ENCODE data around the gene AKR1A1.
"Not testable (repeated sequence)": the region's sequence is repeated elsewhere in the genome, so short reads cannot be mapped to it uniquely, and the experiment has no call there.

The AKR1A1 gene

DNA sequence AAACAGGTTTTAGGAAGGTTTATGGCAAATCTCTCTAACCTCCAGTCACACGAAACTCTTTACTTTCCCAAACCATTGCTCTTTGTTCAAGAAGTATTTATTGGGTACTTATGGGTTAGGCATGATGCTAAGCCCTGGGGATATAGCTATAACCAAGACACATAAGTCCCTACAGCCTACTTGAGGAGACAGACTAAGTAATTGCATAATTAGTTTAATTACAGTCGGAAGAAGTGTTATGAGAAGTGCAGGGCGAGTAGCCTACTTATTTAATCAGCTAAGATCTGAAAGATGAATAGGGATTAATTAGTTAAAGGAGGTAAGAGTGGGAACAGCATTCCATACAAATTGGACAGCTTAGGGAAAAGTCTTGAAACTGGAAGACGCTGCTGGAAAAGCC lies 20.0 kb downstream of the AKR1A1 start:
- DNase-seq, result no peak

DNA sequence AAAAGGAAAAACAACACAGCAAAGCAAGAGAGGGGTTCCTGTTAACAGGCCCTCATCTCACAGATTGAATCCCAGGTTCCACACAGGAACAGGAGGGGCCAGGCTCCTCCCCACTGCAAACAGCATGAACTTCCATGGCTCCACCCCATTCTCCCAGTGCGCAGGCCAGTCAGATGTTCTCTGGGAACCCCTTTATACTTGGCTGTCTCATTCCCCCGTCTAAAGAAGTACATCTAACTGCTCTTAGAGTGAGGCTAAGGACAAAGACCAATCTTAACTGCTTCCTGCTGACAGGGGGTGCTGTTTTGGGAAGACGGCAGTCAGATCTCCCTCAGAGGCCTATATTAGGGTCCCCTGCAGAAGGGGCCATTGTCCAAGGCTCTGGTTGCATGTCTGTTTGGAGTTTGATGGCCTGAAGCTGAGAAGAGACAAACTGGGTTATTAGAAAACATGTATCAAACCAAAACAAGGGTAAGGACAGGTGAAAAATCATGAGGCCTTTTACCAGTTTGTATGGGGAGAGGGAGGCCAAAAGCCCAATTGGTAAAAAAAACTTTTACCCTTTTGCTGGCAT lies 22.7 kb downstream of the AKR1A1 start:
- no peak for DNase-seq

GRCh38 chr1:45574105-45574626 lies 23.5 kb downstream of the AKR1A1 start:
- no peak for DNase-seq

DNA sequence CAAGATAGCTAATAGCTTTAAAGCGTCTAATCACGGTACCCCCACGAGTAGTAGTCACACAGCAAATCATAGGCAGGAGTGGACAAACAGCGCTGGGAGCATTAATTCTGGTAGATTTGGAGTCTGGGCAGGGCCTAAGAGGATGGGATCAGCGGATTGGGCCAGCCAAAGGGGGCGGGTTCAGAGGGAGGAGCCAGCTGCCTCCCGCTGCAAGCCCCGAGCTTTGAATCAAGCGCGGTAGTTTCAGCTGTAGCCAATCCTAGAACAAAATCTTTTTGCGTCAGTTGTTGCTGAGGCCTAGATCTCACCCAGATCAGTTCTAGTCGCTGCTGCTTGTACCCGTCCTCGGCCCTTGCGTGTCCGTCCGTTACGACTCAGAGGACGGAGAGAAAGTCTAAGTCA lies 32.6 kb downstream of the AKR1A1 start:
- DNase-seq, result peak; percentile 99

- peak; percentile 91 for DNase-seq
These were observed 33.2 kb downstream of the AKR1A1 start, which contains the start of gene NASP for GRCh38 chr1:45583666-45584350. TSS of gene NASP (plus strand) at chr1:45584041. CDS start at chr1:45584147, 106 bp downstream.

- peak; percentile 88 for DNase-seq
These were observed 33.9 kb downstream of the AKR1A1 start for GRCh38 chr1:45584351-45585109.

GRCh38 chr1:45585110-45585426 lies 34.4 kb downstream of the AKR1A1 start:
- no peak for DNase-seq

DNA sequence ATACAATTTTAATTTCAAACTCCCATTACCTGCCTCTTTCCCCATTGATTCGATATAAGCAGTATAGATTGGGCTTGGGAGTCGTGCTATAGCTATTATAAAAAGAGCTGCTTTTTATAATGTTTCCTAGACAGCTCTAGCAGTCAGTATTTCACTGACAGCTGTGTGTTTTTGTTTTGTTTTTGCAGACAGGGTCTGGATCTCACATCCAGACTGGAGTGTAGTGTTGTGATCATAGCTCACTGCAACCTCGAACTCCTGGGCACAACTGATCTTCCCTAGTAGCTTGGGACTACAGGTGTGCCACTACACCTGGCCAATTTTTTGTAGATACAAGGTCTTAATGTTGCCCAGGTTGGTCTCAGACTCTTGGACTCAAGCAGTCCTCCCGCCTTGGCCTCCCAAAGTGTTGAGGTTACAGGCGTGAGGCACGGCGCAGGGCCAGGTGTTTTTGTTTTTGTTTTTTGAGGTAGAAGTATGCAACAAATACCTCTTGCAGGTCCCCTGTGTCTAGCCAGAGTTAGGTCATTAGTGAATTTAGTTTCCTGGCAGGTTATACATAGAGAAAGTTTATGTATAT lies 35.0 kb downstream of the AKR1A1 start:
- no peak for DNase-seq

DNA sequence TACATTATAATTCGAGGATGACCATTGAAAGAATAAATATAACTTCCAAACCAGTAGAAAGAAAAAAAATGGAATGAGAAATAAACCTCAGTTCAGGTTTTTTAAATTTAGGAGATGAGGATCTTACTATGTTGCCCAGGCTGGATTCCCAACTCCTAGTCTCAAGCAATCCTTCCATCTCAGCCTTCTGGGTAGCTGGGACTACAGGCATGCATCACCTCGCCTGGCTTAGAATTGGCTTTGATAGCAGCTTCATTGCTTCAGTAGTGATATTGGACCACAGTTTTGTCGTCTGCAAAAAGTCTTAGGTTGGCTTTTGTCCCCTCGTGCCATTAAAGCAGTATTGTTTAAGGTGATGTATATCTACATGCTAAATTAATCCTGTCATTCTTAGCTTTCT lies 36.1 kb downstream of the AKR1A1 start:
- no peak for DNase-seq

DNA sequence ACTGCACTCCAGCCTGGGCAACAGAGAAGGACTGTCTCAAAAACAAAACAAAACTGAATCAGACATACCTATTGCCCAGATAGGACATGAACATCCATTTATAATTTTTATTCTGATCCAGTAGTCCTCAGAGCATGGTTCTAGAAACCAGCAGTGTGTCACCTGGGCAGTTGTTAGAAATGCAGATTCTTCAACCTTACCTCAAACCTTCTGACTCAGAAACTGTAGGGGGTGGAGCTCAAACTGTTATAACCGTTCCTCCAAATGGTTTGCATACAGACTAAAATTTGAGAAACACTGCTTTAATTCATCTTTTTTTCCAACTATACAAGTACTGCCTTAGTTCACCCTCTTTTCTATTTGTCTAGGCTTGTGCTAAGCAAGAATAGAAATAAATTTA lies 39.2 kb downstream of the AKR1A1 start:
- DNase-seq, result no peak

GRCh38 chr1:45594412-45594811 lies 43.8 kb downstream of the AKR1A1 start:
- no peak for DNase-seq

- DNase-seq, result not testable (repeated sequence)
These were observed 46.1 kb downstream of the AKR1A1 start for GRCh38 chr1:45596765-45597164.

- no peak for DNase-seq
These were observed 53.6 kb downstream of the AKR1A1 start for GRCh38 chr1:45604239-45604638.

DNA sequence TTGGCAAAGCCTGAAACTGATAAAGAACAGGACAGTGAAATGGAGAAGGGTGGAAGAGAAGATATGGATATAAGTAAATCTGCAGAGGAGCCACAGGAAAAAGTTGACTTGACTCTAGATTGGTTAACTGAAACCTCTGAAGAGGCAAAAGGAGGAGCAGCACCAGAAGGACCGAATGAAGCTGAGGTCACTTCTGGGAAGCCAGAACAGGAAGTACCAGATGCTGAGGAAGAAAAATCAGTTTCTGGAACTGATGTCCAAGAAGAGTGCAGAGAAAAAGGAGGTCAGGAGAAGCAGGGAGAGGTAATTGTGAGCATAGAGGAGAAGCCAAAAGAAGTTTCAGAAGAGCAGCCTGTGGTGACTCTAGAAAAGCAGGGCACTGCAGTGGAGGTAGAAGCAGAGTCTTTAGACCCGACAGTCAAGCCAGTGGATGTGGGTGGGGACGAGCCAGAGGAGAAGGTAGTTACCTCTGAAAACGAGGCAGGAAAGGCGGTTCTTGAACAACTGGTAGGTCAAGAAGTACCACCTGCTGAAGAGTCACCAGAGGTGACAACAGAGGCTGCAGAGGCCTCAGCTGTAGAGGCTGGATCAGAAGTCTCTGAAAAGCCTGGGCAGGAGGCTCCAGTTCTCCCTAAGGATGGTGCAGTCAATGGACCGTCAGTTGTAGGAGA lies 56.9 kb downstream of the AKR1A1 start:
- DNase-seq, result no peak

DNA sequence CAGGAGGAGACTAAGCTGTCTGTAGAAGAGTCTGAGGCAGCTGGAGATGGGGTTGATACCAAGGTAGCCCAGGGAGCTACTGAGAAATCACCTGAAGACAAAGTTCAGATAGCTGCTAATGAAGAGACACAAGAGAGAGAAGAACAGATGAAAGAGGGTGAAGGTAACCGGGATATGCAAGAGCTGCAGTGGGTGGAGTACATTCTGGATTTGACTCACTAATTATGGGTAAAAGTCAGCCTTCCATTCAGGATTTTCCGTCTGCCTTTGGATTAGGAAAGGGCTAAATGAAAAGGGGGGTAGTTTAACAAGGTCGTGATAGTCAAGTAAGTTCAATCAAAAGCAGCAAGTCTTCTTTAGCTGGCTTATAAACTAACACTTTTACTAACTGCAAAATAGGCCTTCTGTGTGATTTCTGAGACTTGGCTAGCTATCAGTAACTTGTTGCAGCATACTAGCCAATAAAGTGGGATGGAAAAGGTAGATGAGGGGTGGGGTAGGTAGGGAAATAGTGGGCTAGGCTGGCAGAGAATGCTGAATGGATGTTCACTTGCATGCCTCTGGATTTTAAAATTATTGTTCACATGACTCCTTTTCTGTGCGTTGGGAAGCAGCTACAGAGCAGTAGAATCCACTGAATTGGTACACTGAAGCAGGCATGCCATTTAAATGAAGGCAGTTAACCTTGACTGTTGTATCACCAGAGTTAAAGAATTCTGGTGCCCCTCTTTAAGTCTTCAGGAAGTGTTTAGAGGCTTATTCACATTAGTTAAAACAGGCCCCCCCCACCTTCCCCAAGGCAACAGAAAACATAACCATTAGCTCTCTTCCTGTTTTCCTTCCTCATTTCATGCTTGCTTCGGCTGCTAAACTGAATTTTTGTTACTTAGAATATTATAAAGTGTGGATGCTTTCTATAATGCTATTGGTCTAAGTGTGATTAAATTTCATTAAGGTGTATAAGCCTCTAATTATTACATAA lies 57.8 kb downstream of the AKR1A1 start:
- no peak for DNase-seq

- no peak for DNase-seq
These were observed 60.1 kb downstream of the AKR1A1 start for GRCh38 chr1:45610589-45611226.

- DNase-seq, result no peak
These were observed 62.4 kb downstream of the AKR1A1 start for GRCh38 chr1:45612941-45613579.

GRCh38 chr1:45615885-45616284 lies 65.3 kb downstream of the AKR1A1 start:
- DNase-seq, result no peak

GRCh38 chr1:45617618-45618017 lies 67.0 kb downstream of the AKR1A1 start:
- DNase-seq, result no peak

- no peak for DNase-seq
These were observed 68.7 kb downstream of the AKR1A1 start for GRCh38 chr1:45619149-45619921.

Measured in midbrain (tissue), 1 donor.